SH-SY5Y (cell line): ENCODE measurements around the gene ARHGEF6.

Experiments used
- GATA2 ChIP-seq: IDR thresholded peaks from 2 replicates; pipeline ENCODE4 v1.6.1; 2011; ENCODE audit warnings: mild to moderate bottlenecking, low read depth, low read length
- GATA3 ChIP-seq: IDR thresholded peaks from 2 replicates; pipeline ENCODE4 v1.6.1; 2011; ENCODE audit warnings: low read depth, mild to moderate bottlenecking, low read length, moderate library complexity

ARHGEF6 gene

DNA sequence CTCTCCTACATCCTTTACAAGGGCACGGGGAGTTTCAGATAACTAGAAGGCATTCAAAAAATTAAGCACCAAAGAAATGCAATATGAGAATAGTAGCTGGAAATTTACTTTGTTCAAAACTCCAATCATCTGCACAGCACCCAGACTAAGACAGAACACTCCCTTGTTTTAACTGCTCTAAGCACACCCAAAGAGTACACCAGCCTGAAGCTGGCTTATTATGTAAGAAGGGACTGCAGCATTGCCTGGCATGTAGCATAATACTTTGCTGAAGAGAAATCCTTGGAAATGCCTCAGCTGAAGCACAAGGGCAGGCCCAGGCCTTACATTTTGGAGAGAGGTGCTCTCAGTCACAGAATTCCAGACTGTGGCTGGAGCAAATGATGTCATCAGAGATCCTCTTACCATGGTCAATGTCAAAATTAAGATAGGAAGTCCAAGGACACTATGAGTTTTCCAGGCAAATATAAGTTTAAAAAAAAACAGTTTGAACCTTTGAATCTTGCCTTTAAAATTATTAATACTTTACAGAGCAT is 14.8 kb downstream of the ARHGEF6 start:
- TF ChIP-seq GATA3 (no peak), GATA2 (no peak)

- TF ChIP-seq GATA3, result no peak
- no peak for TF ChIP-seq GATA2
These were observed 16.5 kb downstream of the ARHGEF6 start for GRCh38 chrX:136764206-136764605.

DNA sequence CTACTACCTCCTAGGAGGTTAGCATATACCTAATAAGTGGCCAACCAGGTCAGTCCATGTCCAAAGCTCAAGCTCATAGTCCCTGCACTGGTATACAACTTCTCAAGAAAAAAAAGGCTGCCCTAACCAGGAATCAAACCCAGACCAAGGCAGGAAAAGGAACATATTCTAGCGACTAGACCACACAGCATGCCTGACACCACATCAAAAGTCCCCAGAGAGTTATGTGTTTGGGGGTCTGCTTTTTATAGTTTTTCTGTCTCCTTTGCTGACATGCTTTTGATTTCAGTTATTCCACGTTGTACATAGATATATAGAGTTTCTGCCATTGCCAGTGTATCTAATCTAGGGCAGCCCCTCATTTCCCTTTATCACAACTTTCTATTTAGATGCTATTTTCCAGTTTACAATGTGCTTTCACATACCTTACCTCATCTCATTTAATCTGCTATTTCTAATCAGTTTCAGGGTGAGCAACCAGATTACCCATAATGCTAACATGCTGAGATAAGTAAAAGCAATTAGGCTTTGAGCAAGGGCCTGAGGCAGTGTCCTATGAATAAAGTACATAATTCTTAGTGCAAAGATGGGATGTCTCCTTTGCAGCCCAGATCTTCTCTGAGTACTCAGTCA is 17.8 kb downstream of the ARHGEF6 start:
- TF ChIP-seq GATA3 (no peak), GATA2 (no peak)

DNA sequence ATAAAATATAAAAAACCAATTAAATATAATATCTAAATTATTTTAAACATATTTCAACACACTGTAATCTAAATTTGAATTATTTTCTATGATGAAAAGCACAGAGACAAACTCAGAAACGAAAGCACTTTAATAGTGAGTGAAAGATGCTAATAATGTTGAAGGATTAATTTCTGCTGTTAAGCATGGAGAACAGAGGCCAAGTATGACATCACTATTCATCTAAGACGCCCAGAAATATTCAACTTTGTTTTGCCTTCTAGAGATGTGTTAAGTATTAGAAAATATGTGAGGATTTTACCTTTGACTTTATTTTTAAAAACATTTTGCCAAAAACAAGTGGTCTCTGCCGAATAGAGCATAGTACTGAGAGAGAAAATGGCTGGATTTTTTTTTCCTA is 19.3 kb downstream of the ARHGEF6 start:
- TF ChIP-seq GATA2, result no peak
- TF ChIP-seq GATA3, result no peak

DNA sequence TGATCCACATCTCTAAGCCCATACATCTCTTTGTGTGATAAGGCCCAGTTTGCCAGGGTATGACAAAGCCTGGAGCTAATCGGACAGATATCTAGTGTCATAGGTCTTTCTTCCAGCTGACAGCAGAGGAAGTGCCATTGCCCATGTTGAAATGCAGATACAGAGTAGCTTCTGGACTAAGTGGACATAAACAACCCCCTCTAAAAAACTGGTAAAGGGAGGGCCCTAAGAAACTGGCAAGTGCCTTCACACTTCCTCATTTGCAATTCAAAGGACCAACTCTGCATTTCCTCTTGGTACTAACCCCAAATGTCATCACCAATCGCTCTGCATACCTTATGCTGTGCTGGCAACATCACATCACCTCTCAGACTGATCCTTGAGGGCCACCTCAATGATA is 20.8 kb downstream of the ARHGEF6 start:
- TF ChIP-seq GATA3 (no peak), GATA2 (0 out of 2 replicates have a peak, but pooled peaks have one; percentile 8)

DNA sequence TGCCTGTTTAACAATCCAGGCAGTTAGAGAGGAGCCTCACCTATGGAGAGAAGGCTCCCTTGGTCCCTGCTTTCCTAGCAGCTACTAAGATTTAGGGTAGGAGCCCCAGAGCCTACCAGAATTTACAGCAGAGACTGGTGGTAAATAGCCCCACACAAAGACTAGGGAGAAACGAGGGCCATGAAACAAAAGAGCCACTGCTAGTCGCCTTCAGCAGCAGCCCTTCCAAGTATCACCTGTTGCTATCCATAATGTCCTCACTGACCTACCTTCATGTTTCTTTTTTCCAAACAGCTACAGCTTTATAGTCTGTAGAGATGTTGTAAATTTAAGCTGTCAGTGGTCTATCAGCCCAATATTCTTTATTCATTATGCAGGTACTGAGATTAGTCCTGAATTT is 25.3 kb downstream of the ARHGEF6 start:
- no peak for TF ChIP-seq GATA3
- no peak for TF ChIP-seq GATA2

DNA sequence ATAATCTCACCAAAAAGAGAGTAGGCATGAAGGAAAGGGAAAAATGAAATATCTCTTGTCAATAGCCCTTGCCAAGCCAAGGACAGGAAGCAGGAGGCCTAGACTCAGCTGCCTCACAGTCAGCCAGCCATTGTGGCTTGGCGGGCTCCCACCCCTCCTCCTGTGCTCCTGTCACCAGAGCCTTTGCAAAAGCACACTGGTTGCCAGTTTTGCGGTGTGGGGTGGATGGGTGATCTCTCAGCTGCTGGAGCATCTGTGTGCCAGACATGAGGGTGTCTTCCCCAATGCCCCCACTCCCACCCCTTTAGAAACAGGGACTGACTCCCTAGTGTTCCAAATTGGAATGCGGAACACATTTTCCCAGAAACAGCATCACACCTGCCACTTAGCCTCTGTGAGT is 26.1 kb downstream of the ARHGEF6 start:
- TF ChIP-seq GATA3 (no peak), GATA2 (no peak)

- no peak for TF ChIP-seq GATA2
- TF ChIP-seq GATA3, result no peak
These were observed 27.9 kb downstream of the ARHGEF6 start for GRCh38 chrX:136752796-136753195.

- TF ChIP-seq GATA3, result no peak
- TF ChIP-seq GATA2, result no peak
These were observed 28.4 kb downstream of the ARHGEF6 start for GRCh38 chrX:136752346-136752745.

DNA sequence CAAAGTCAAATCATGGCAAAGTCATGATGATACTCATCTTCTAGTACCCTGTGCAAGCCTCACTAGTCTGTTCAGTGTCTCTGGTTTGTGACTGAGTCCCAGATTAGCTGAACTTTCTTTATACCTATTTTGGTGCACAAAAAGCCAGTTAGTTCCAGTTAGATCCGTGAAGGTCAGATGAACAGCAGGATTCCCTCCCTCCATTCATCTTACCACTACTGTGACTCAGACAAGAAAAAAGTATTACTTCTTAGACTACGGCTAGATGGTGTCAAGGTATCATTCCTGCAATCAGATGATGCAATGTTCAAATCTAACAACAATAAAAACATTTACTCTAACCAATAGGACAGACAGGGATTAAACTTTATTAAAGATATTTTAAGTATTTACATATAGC is 30.4 kb downstream of the ARHGEF6 start:
- no peak for TF ChIP-seq GATA2
- TF ChIP-seq GATA3, result no peak

DNA sequence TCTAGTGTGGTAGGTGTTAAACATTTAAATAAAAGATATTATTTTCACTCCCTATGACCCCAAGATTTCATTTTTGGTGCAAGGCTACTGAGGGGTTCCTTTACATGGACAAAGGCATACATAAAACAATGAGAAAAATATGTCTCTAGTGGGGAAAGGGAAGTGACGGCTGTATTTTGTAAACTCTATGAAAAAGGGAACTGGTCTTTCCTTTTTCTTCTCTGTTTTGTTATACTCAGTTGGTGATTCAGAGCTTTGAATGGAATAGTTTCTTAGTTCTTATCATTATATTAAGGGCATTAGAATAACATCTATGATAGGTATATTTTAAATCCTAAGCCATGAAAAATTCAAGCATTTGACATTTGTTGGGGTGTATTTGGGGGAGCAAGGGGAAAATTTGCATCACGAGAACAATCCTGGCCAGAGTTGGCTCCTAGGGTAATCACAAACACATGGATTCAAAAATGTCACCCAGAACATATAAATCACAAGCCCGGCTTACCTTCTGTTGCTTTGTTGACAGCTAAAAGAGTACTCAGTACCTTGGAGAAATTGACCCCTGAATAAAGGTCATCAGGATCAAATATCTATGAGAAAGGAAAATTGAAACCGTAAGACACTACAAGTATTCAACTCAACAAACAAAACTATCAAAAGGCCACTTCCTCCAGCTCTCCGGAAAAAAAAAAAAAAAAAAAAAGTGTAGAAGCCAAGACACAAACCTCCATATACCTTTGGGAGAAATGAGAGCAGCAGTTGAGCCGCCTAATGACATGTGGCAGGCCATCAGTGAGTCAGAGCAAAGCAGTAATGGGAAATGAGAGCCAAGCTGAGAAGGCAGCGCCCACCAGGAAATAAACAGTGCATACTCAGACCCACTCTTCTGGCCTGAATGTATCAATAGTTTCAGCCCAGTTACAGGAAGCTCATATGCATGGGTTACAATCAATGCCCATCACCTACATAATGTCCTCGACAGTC is 33.4 kb downstream of the ARHGEF6 start:
- no peak for TF ChIP-seq GATA3
- no peak for TF ChIP-seq GATA2

GRCh38 chrX:136745215-136746173 is 35.2 kb downstream of the ARHGEF6 start:
- no peak for TF ChIP-seq GATA2
- no peak for TF ChIP-seq GATA3

GRCh38 chrX:136742721-136743379 is 37.9 kb downstream of the ARHGEF6 start:
- peak; percentile 74; the same call in 1 of the 2 replicates for TF ChIP-seq GATA2
- TF ChIP-seq GATA3, result 0 out of 2 replicates have a peak, but pooled peaks have one; percentile 36
